ENCODE measurements around the gene GNG8.

Gene GNG8

DNA sequence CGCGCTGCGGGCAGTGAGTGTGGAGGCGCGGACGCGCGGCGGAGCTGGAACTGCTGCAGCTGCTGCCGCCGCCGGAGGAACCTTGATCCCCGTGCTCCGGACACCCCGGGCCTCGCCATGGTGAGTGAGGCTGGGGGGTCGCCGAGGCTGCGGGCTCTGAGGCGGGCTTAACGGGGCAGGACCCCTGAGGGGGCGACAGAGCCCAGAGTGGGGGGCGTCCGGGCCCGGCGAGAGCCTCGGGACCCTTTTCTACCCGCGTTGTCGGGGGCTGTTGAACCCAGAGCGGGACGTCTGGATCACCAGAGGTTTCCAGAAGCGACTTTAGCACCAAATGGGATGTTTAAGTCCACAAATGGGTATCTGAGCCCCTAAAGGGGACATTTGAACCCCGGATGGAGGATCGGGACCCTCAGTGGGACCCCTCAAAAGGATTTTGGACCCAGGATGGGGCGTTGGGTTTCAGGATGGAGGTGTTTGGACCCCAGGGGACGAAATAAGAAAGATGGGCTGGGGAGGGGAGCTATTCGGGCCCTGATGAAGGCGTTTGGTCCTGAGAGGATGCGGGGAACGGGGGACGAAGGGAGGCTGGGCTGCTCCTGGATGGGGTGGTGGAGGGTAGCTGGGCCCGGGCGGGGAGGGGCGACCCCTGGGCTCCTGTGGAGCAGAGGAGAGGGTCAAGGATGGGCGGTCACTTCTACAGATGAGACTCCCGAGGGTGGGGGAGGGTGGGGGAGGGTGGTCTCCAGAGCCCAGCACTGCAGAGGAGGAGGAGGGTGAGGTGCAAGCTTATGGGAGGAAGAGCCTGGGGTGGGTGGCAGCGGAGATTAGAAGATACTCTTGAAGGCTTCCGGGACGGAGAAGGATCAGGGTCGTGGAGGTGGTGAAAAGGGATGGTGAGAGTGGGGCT is 34.4 kb downstream of the GNG8 start, which contains the start of gene CALM3:
Gene CALM3, plus strand, starts transcription at position 13 of the 907 bp plus-strand sequence. Its CDS starts 105 bp downstream, at position 118.
- no peak for DNase-seq

DNA sequence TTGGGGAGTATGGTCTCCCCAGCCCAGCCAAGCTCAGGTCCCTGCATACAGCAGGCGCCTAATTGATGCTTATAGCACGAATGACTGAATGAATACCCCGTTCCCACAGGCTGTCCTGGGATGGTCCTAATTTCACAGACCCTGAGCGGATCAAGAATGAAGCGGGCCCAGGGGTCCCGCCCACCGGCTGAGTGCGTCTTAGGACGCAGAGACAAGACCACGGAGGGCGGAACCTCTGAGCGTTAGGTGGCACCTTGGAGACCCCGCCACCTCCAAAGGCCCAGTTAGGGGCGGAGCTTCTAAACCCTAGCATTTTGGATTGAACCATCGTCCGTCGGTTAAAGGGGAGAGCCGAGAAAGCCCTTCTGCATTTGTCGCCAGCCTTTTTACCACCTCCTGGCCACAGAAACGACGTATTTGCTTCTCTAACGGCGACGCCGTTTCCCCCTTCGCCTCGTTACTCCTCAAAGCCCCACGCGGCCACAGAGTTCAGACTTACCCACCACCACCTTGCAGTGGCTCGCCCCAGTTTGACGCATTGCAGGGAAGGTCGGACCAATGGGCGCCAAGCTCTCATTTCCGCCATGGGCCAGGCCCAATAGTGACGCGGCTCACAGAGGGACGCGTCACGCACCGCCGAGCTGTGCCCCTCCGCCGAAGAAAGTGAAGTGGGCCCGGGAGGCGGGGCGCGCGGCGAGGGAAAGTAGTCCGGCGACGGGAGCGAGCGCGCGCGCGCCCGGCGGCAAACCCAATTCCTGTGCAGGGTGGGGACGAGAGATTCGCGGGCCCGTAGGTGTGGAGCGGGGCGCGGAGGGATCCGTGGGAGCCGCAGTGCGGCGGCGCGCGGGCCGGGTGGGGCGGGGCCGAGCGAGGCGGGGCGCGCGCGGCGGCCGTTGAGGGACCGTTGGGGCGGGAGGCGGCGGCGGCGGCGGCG is 35.4 kb downstream of the GNG8 start:
- DNase-seq, result peak; percentile 99

GRCh38 chr19:46599716-46600373 is 36.2 kb downstream of the GNG8 start:
- DNase-seq, result no peak

DNA sequence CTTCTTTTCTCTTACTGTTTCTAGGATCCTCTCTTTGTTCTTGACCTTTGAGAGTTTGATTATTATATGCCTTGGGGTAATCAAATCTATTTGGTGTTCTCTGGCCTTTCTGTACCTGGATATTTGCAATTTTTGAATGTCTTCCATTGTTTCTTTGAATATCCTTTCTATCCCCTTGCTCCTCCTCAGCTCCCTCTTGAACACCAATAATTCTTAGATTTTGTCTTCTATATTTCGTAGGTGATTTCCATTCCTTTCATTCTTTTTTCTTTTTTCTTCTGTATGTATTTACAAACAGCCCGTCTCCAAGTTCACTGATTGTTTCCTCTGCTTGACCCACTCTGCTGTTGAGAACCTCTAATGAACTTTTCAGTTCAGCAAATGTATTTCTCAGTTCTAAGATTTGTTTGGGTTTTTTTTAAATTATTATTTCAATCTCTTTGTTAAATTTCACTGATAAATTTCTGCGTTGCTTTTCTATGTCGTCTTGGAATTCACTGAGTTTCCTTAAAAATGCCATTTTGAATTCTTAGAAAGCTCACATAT is 37.6 kb downstream of the GNG8 start:
- DNase-seq, result no peak

- DNase-seq, result no peak
Measured at GRCh38 chr19:46596008-46596407, 40.0 kb downstream of the GNG8 start.

GRCh38 chr19:46591870-46592269 is 44.1 kb downstream of the GNG8 start:
- no peak for DNase-seq

DNA sequence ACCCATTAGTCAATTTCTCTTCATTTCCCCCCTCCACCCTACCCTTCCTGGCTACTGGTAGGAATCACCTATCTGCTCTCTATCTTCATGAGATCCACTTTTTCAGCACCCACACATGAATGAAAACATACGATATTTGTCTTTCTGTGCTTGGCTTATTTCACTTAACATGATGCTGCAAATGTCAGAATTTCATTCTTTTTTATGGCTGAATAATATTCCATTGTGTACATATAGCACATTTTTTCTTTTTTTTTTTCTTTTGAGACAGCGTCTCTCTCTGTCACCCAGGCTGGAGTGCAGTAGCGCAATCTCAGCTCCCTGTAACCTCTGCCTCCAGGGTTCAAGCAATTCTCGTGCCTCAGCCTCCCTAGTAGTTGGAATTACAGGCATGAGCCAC is 44.7 kb downstream of the GNG8 start:
- no peak for DNase-seq

DNA sequence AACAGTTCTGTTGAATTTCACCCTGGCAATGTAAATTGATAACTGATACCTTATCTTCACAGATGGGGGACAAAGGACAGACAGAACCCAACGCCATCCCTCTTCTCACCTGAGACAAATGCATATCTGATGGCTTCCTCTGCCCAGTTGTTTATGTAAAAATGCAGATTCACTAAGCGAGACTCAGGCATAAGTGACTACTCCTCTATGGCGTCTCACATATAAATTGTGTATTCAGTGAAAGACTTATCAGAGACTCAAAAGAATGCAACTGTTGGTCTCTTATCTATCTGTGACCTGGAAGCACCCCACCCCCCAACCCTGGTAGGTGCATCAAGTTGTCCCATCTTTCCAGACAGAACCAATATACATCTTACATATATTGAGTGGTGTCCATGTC is 48.1 kb downstream of the GNG8 start:
- no peak for DNase-seq

DNA sequence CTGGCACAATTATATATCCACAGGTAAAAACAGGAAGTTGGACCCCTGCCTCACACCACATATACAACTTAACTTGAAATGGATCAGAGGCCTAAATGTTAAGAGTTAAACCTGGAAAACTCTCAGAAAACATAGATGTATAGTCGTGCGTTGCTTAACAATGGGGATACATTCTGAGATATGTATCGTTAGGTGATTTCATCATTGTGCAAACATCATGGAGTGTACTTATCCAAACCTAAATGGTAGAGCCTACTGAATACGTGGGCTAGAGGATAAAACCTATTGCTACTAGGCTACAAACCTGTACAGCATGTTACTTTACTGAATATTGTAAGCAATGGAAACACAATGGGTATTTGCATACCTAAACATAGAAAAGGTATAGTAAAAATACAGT is 49.7 kb downstream of the GNG8 start:
- DNase-seq, result no peak

DNA sequence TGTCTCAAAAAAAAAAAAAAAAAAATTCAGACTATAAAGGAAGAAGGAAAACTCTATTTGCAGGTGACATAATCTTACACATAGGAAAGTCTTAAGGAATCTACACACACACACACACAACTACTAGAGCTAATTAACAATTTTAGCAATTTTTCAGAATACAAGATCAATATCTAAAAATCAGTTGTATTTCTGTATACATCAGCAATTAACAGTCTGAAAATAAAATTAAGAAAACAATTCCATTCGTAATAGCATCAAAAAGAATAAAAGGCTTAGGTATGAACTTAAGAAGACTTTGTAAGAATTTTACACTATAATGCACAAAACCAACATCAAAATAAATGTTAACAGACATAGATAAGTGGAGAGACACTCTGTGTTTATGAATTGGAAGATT is 50.5 kb downstream of the GNG8 start:
- DNase-seq, result no peak

All from fibroblast of skin of right quadriceps (primary cell).